A549 (cell line): Measurements from ENCODE around the gene SNX5. TPM values are rescaled to one million over a fixed set of nuclear protein-coding genes. Genes with fewer than 3 reads are reported as not detected.

Experiments used
- ATAC-seq, 2 experiments: fragments of 200-7000 bp in 1 of 2; fragments of >200 bp in 1 of 2; cut with Nextera tagmentation in 1 of 2; cut with Tn5 transposase in 1 of 2; 3 replicates each; pipeline versions ENCODE4 v1.8.0 to v1.9.1; 2018 to 2020; ENCODE audit warnings: mild to moderate bottlenecking in 1 of 2, moderate library complexity in 1 of 2
- CTCF ChIA-PET: fragments of 300-600 bp; sonication (Branson Sonifier 250); formaldehyde crosslinking; extraction: SDS; loops from one replicate; lab custom pipeline; 2021; ENCODE audit warnings: antibody characterized with exemption, inconsistent platforms; lab: Yijun Ruan, JAX
- POLR2A ChIA-PET: fragments of 350-600 bp; formaldehyde crosslinking; extraction: SDS; loops from one replicate; lab custom pipeline; 2021; ENCODE audit warnings: antibody characterized with exemption, inconsistent platforms; lab: Yijun Ruan, JAX
- DNase-seq, 2 experiments: peaks; one replicate each; pipeline versions ENCODE4 v3.0.0 to v3.0.0-alpha.2; 2011 to 2016; ENCODE audit warnings: low read depth in 1 of 2, low spot score in 1 of 2
- FAIRE-seq: peaks from 2 replicates; lab custom pipeline; 2011; peaks lifted over from hg19 to GRCh38; lab: Jason Lieb, UNC
- H3K27ac ChIP-seq, 2 experiments: fragments of >200 bp; sonication (Bioruptor Twin); formaldehyde crosslinking; 3 replicates each; pipeline ENCODE4 v1.5.1; 2016 to 2017
- H3K4me1 ChIP-seq: fragments of >200 bp; sonication (Bioruptor Twin); formaldehyde crosslinking; 3 replicates; pipeline ENCODE4 v1.6.1; 2016
- H3K4me2 ChIP-seq: fragments of >200 bp; sonication (Bioruptor Twin); formaldehyde crosslinking; 3 replicates; pipeline ENCODE4 v1.6.1; 2016
- H3K4me3 ChIP-seq: fragments of >200 bp; sonication (Bioruptor Twin); formaldehyde crosslinking; 3 replicates; pipeline ENCODE4 v1.5.1; 2016
- H3K9me3 ChIP-seq: fragments of >200 bp; sonication (Bioruptor Twin); formaldehyde crosslinking; 3 replicates; pipeline ENCODE4 v1.6.1; 2016
- BCL3 ChIP-seq: fragments of >200 bp; sonication (Bioruptor Twin); formaldehyde crosslinking; IDR thresholded peaks from 3 replicates; pipeline ENCODE4 v1.6.1; 2016
- CBX8 ChIP-seq: fragments of 200-600 bp; sonication (generic); IDR thresholded peaks from 2 replicates; pipeline ENCODE4 v1.6.1; 2016
- EHF ChIP-seq: fragments of 250-450 bp; sonication (Bioruptor Pico); IDR thresholded peaks from 2 replicates; pipeline ENCODE4 v1.5.0; 2020; ENCODE audit warnings: mild to moderate bottlenecking
- EHMT2 ChIP-seq: fragments of 200-600 bp; sonication (generic); IDR thresholded peaks from 2 replicates; pipeline ENCODE4 v1.6.1; 2016; ENCODE audit warnings: antibody characterized with exemption, low read depth, mild to moderate bottlenecking, moderate library complexity
- EP300 ChIP-seq, 2 experiments: fragments of >200 bp; sonication (Bioruptor Twin); formaldehyde crosslinking; IDR thresholded peaks; 2 replicates in 1 of 2; 3 replicates in 1 of 2; pipeline ENCODE4 v1.6.1; 2016 to 2017
- HDAC2 ChIP-seq: fragments of 200-600 bp; sonication (generic); IDR thresholded peaks from 2 replicates; pipeline ENCODE4 v1.6.1; 2016
- HES2 ChIP-seq: fragments of >200 bp; sonication (Bioruptor Twin); formaldehyde crosslinking; IDR thresholded peaks from 2 replicates; pipeline ENCODE4 v1.6.1; 2016
- HEYL ChIP-seq: fragments of 250-450 bp; sonication (Bioruptor Pico); IDR thresholded peaks from 2 replicates; pipeline ENCODE4 v1.8.0; 2021; ENCODE audit warnings: mild to moderate bottlenecking, moderate library complexity
- HOXB13 ChIP-seq: fragments of 250-450 bp; sonication (Bioruptor Pico); IDR thresholded peaks from 2 replicates; pipeline ENCODE4 v1.5.0; 2020; ENCODE audit warnings: low read depth, mild to moderate bottlenecking, moderate library complexity
- HOXB5 ChIP-seq: fragments of 250-450 bp; sonication (Bioruptor Pico); IDR thresholded peaks from 2 replicates; pipeline ENCODE4 v1.5.0; 2020; ENCODE audit warnings: mild to moderate bottlenecking, moderate library complexity
- JUN ChIP-seq, 2 experiments: fragments of >200 bp; sonication (Bioruptor Twin); formaldehyde crosslinking; IDR thresholded peaks; 2 replicates in 1 of 2; 3 replicates in 1 of 2; pipeline ENCODE4 v1.6.1; 2016 to 2017
- MAX ChIP-seq: IDR thresholded peaks from 2 replicates; pipeline ENCODE4 v1.6.1; 2012
- MAZ ChIP-seq: fragments of 150-350 bp; IDR thresholded peaks from 2 replicates; pipeline ENCODE4 v1.6.1; 2014; ENCODE audit warnings: antibody characterized with exemption, low read depth, low read length, borderline replicate concordance
- NPAS2 ChIP-seq: fragments of 250-450 bp; sonication (Bioruptor Pico); IDR thresholded peaks from 2 replicates; pipeline ENCODE4 v1.8.0; 2022; ENCODE audit warnings: mild to moderate bottlenecking, moderate library complexity, borderline replicate concordance
- PHF8 ChIP-seq: fragments of 200-600 bp; sonication (generic); IDR thresholded peaks from 2 replicates; pipeline ENCODE4 v1.6.1; 2016; ENCODE audit warnings: low read depth, mild to moderate bottlenecking, antibody characterized with exemption, moderate library complexity, borderline replicate concordance
- POLR2A ChIP-seq: IDR thresholded peaks from 2 replicates; pipeline ENCODE4 v1.6.1; 2012; ENCODE audit warnings: mild to moderate bottlenecking, low read length
- RAD21 ChIP-seq, 2 experiments: fragments of >200 bp in 1 of 2; sonication (Bioruptor Twin) in 1 of 2; formaldehyde crosslinking in 1 of 2; IDR thresholded peaks in 1 of 2; conservative IDR thresholded peaks in 1 of 2; 2 replicates in 1 of 2; 3 replicates in 1 of 2; pipeline ENCODE4 v1.6.1; 2012 to 2018; ENCODE audit warnings: inconsistent platforms in 1 of 2
- RCOR1 ChIP-seq: fragments of 150-350 bp; IDR thresholded peaks from 2 replicates; pipeline ENCODE4 v1.6.1; 2014; ENCODE audit warnings: antibody characterized with exemption, low read length, low read depth
- RNF2 ChIP-seq: fragments of 200-600 bp; sonication (generic); IDR thresholded peaks from 2 replicates; pipeline ENCODE4 v1.6.1; 2016; ENCODE audit warnings: low read depth, mild to moderate bottlenecking, antibody characterized with exemption, moderate library complexity, borderline replicate concordance
- SMC3 ChIP-seq: fragments of >200 bp; sonication (Bioruptor Twin); formaldehyde crosslinking; IDR thresholded peaks from 3 replicates; pipeline ENCODE4 v1.6.1; 2018; ENCODE audit warnings: inconsistent platforms
- SREBF2 ChIP-seq: fragments of 450-650 bp; IDR thresholded peaks from 2 replicates; pipeline ENCODE4 v1.6.1; 2014; ENCODE audit warnings: mild to moderate bottlenecking, moderate library complexity
- ZC3H11A ChIP-seq: fragments of 450-650 bp; IDR thresholded peaks from 2 replicates; pipeline ENCODE4 v1.6.1; 2014; ENCODE audit warnings: antibody characterized with exemption, mild to moderate bottlenecking
- ZNF302 ChIP-seq: fragments of 250-450 bp; sonication (Bioruptor Pico); IDR thresholded peaks from 2 replicates; pipeline ENCODE4 v1.9.0; 2021; ENCODE audit warnings: inconsistent platforms, mild to moderate bottlenecking, moderate library complexity
- WGBS: methylation state at CpG from one replicate; pipeline ENCODE4 v1.1.6; 2017; ENCODE audit errors: missing lambda C conversion rate; 5-methylcytosine and 5-hydroxymethylcytosine counted together
- polyA plus RNA-seq, 4 experiments: library from polyadenylated mRNA; depleted of rRNA in 3 of 4; stranded (reverse); fragments of >200 nt; fragmentation: RNase III in 1 of 4; extraction: RNeasy Plus Mini Kit Qiagen cat#74134 plus additional on column Dnase treatment in 1 of 4; gene quantifications; 2 replicates in 3 of 4; 3 replicates in 1 of 4; pipeline ENCODE4 v1.2.3, GENCODE V29; 2011 to 2017
- TF ChIP-seq, protein P1 (sequence below): fragments of 250-450 bp; sonication (Bioruptor Pico); IDR thresholded peaks from 2 replicates; pipeline ENCODE4 v1.5.0; 2020; ENCODE audit warnings: low read depth, mild to moderate bottlenecking, moderate library complexity

Gene SNX5
- polyA plus RNA-seq, 2 of the 4 experiments (the other 2 are of a cell fraction), result 225 to 342 TPM

- ChIA-PET POLR2A (no interaction called here), CTCF (interaction anchor here (1.3 kb wide), 1 partner anchor 286 kb away, joined by 3 read pairs; no protein-coding TSS in a partner anchor)
- H3K4me2 ChIP-seq, result no peak overlapping the region
- TF ChIP-seq EHF (CRISPR knock-in tag), result no peak
- TF ChIP-seq, protein P1, sequence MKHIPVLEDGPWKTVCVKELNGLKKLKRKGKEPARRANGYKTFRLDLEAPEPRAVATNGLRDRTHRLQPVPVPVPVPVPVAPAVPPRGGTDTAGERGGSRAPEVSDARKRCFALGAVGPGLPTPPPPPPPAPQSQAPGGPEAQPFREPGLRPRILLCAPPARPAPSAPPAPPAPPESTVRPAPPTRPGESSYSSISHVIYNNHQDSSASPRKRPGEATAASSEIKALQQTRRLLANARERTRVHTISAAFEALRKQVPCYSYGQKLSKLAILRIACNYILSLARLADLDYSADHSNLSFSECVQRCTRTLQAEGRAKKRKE (CRISPR knock-in tag), result no peak
- TF ChIP-seq RCOR1, result no peak
- TF ChIP-seq BCL3, result no peak
- TF ChIP-seq HOXB13 (CRISPR knock-in tag), result no peak
- no peak for TF ChIP-seq NPAS2
- TF ChIP-seq MAZ, result no peak
- TF ChIP-seq ZC3H11A, result no peak
- no peak for TF ChIP-seq RAD21 (conservative IDR thresholded peaks at IDR 0.05 in 1 of 2, IDR thresholded peaks at IDR 0.05 in 1 of 2)
- no peak for TF ChIP-seq ZNF302 (CRISPR knock-in tag)
- TF ChIP-seq HES2, result no peak
- no peak for TF ChIP-seq HDAC2
- TF ChIP-seq CBX8, result no peak
- TF ChIP-seq RNF2, result no peak
- TF ChIP-seq EP300 (IDR thresholded peaks at IDR 0.05), result no peak
- TF ChIP-seq SREBF2, result no peak
- TF ChIP-seq POLR2A, result no peak
- no peak for TF ChIP-seq MAX
- FAIRE-seq (no peak), DNase-seq (no peak), ATAC-seq (no peak)
- WGBS, result 94% methylated on average over 3 of the region's 3 CpGs
- H3K4me1 ChIP-seq, result no peaks in the 10 kb centered on the region; the same call in 2 of the 3 replicates
- no peaks in the 10 kb centered on the region for H3K9me3 ChIP-seq
- no peak overlapping the region for H3K27ac ChIP-seq
- no peak overlapping the region for H3K4me3 ChIP-seq
Observed at GRCh38 chr20:17941826-17942196, 26.8 kb downstream of the SNX5 start.

DNA sequence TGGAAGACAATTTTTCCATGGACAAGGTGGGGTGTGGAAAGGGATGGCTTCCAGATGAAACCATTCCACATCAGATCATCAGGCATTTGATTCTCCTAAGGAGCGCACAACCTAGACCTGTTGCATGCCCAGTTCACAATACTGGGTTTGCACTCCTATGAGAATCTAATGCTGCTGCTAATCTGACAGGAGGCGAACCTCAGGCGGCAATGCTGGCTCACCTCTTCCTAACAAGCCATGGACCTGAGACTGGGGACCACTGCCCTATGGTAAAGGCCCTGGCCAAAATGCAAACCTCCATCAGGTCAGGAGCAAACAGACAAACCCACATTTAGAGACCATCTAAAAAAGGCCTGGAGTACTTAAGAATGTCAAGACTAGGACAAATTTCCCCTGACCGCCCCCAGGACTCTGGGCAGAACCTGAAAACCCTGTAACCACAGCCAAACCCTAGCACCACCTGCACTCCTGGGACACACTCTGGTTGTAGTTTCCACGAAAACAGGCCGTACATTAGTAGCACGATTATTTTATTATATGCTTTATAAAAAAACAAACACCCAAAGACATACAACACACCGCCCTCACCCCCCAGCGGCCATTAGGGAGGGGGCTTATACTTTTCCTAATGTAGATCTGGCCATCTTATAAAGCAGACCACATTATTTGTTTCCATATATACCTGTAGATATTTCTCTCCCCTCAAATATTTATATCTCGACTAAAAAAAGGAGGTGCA lies 27.3 kb downstream of the SNX5 start:
- 91% methylated on average over 10 of the region's 10 CpGs for WGBS
- no peak for DNase-seq

More for the DNA sequence above, 27.3 kb downstream of the SNX5 start:
- FAIRE-seq (no peak), ATAC-seq (no peak)
- CTCF ChIA-PET, result interaction anchor here (1.3 to 5.1 kb wide), 3 partner anchors 28 to 286 kb away, joined by 3 to 58 read pairs (median 5); partner anchors contain the start of genes MGME1, RRBP1 and SNX5
- Histone ChIP-seq H3K9me3 (no peaks in the 10 kb centered on the region), H3K4me3 (no peak overlapping the region), H3K4me2 (no peak overlapping the region), H3K4me1 (no peaks in the 10 kb centered on the region; the same call in 2 of the 3 replicates), H3K27ac (no peak overlapping the region)
- POLR2A ChIA-PET, result interaction anchor here (0.6 kb wide), 1 partner anchor 840 kb away, joined by 4 read pairs; no protein-coding TSS in a partner anchor
- TF ChIP-seq ZNF302 (CRISPR knock-in tag) (no peak), HEYL (no peak), PHF8 (no peak), HOXB5 (CRISPR knock-in tag) (no peak), JUN (IDR thresholded peaks at IDR 0.05) (0 out of 5 replicates have a peak, but pooled peaks of 1 of the 2 experiments have one; percentile 0), EHMT2 (no peak), SMC3 (no peak)
